ENCODE data around the gene ZRSR2.
"Not testable (repeated sequence)": the region's sequence is repeated elsewhere in the genome, so short reads cannot be mapped to it uniquely, and the experiment has no call there.

Gene ZRSR2

GRCh38 chrX:15804563-15804962 is 14.3 kb downstream of the ZRSR2 start:
- no peak for FAIRE-seq

GRCh38 chrX:15808254-15808653 is 18.0 kb downstream of the ZRSR2 start:
- FAIRE-seq = no peak

- FAIRE-seq = no peak
Measured at GRCh38 chrX:15812192-15812938, 22.1 kb downstream of the ZRSR2 start.

GRCh38 chrX:15813416-15813815 is 23.1 kb downstream of the ZRSR2 start:
- FAIRE-seq = no peak

GRCh38 chrX:15814771-15815365 is 24.6 kb downstream of the ZRSR2 start:
- FAIRE-seq = no peak

- FAIRE-seq = no peak
Measured at GRCh38 chrX:15815779-15816437, 25.6 kb downstream of the ZRSR2 start.

GRCh38 chrX:15816438-15816809 is 26.1 kb downstream of the ZRSR2 start:
- no peak for FAIRE-seq

- no peak for FAIRE-seq
Measured at GRCh38 chrX:15816886-15817285, 26.6 kb downstream of the ZRSR2 start.

- FAIRE-seq = no peak
Measured at GRCh38 chrX:15820106-15821073, 30.1 kb downstream of the ZRSR2 start.

GRCh38 chrX:15822922-15823321 is 32.6 kb downstream of the ZRSR2 start:
- FAIRE-seq = no peak

GRCh38 chrX:15825936-15826335 is 35.7 kb downstream of the ZRSR2 start:
- no peak for FAIRE-seq

- FAIRE-seq = no peak
Measured at GRCh38 chrX:15829217-15829616, 38.9 kb downstream of the ZRSR2 start.

- FAIRE-seq = not testable (repeated sequence)
Measured at GRCh38 chrX:15831347-15831746, 41.1 kb downstream of the ZRSR2 start.

- no peak for FAIRE-seq
Measured at GRCh38 chrX:15834053-15834452, 43.8 kb downstream of the ZRSR2 start.

- no peak for FAIRE-seq
Measured at GRCh38 chrX:15834827-15835595, 44.7 kb downstream of the ZRSR2 start.

GRCh38 chrX:15838017-15838416 is 47.7 kb downstream of the ZRSR2 start:
- no peak for FAIRE-seq

GRCh38 chrX:15841853-15842516 is 51.7 kb downstream of the ZRSR2 start:
- FAIRE-seq = no peak

GRCh38 chrX:15843960-15844359 is 53.7 kb downstream of the ZRSR2 start:
- no peak for FAIRE-seq

- no peak for FAIRE-seq
Measured at GRCh38 chrX:15848576-15848975, 58.3 kb downstream of the ZRSR2 start.

- FAIRE-seq = no peak
Measured at GRCh38 chrX:15849555-15849954, 59.3 kb downstream of the ZRSR2 start.

GRCh38 chrX:15853586-15854079 is 63.3 kb downstream of the ZRSR2 start:
- FAIRE-seq = no peak

Data from TTC549 (cell line).